ENCODE data around the gene FAAP24. TPM values are rescaled to one million over a fixed set of nuclear protein-coding genes. Genes with fewer than 3 reads are reported as not detected.
"Not testable (repeated sequence)": the region's sequence is repeated elsewhere in the genome, so short reads cannot be mapped to it uniquely, and the experiment has no call there.

FAAP24 gene
- total RNA-seq, result 1 to 10 TPM; 7.3 to 8.3 TPM

GRCh38 chr19:32971715-32972540 is at the start of gene FAAP24, which contains the start of gene CEP89:
Gene FAAP24, plus strand, starts transcription at chr19:32972242. Its CDS starts 955 bp downstream, at chr19:32973197.
Gene CEP89, minus strand, starts transcription at chr19:32971958. Its CDS starts 84 bp downstream, at chr19:32971874.
- peak within 1 kb of the TSS; percentile 89 for H3K27ac Mint-ChIP-seq
- peak; percentile 99 for DNase-seq
- H3K4me1 Mint-ChIP-seq, result peaks cover 37% of the 10 kb centered on the region
- peaks cover 11% of the 10 kb centered on the region for H3K36me3 Mint-ChIP-seq (ENCODE audit: low read depth)
- POLR2A ChIA-PET, result interaction anchor here (0.6 to 0.7 kb wide), 3 partner anchors 100 to 486 kb away, joined by 3 to 5 read pairs (median 3); no protein-coding TSS in a partner anchor
- no peaks in the 10 kb centered on the region for H3K9me3 Mint-ChIP-seq
- no peaks in the 10 kb centered on the region for H3K27me3 Mint-ChIP-seq
- CTCF ChIA-PET, result interaction anchor here (1.2 to 1.8 kb wide), 3 partner anchors 41 to 372 kb away, joined by 3 to 7 read pairs (median 3); no protein-coding TSS in a partner anchor
- peak within 1 kb of the TSS; percentile 100 for H3K4me3 Mint-ChIP-seq

- DNase-seq, result no peak
- Mint-ChIP-seq H3K4me3 (no peak overlapping the region), H3K9me3 (peaks cover 9% of the 10 kb centered on the region), H3K4me1 (no peaks in the 10 kb centered on the region), H3K36me3 (ENCODE audit: low read depth) (peaks cover 22% of the 10 kb centered on the region), H3K27ac (no peak overlapping the region), H3K27me3 (no peaks in the 10 kb centered on the region)
- ChIA-PET POLR2A (no interaction called here), CTCF (interaction anchor here (0.7 to 2.2 kb wide), 2 partner anchors 29 to 52 kb away, joined by 3 to 5 read pairs; no protein-coding TSS in a partner anchor)
Measured at GRCh38 chr19:32924200-32924599, 47.8 kb upstream of the FAAP24 start.

GRCh38 chr19:32928806-32929205 is 43.2 kb upstream of the FAAP24 start:
- DNase-seq, result no peak
- ChIA-PET CTCF (interaction anchor here (0.6 kb wide), 2 partner anchors 15 to 32 kb away, joined by 3 to 5 read pairs; no protein-coding TSS in a partner anchor), POLR2A (no interaction called here)
- peaks cover 9% of the 10 kb centered on the region for H3K9me3 Mint-ChIP-seq
- no peaks in the 10 kb centered on the region for H3K27me3 Mint-ChIP-seq
- H3K4me1 Mint-ChIP-seq, result no peaks in the 10 kb centered on the region
- H3K36me3 Mint-ChIP-seq (ENCODE audit: low read depth), result peaks cover 41% of the 10 kb centered on the region
- H3K4me3 Mint-ChIP-seq, result no peak overlapping the region
- no peak overlapping the region for H3K27ac Mint-ChIP-seq

- H3K4me3 Mint-ChIP-seq, result no peak overlapping the region
- no peaks in the 10 kb centered on the region for H3K27me3 Mint-ChIP-seq
- H3K4me1 Mint-ChIP-seq, result no peaks in the 10 kb centered on the region
- H3K9me3 Mint-ChIP-seq, result peaks cover 9% of the 10 kb centered on the region
- H3K27ac Mint-ChIP-seq, result no peak overlapping the region
- DNase-seq, result no peak
- ChIA-PET POLR2A (no interaction called here), CTCF (interaction anchor here (1.1 kb wide), 1 partner anchor 41 kb away, joined by 3 read pairs; the partner anchor contains the start of genes CEP89 and FAAP24)
- peaks cover 40% of the 10 kb centered on the region for H3K36me3 Mint-ChIP-seq (ENCODE audit: low read depth)
Measured at GRCh38 chr19:32930567-32930966, 41.5 kb upstream of the FAAP24 start.

GRCh38 chr19:32933571-32933970 is 38.5 kb upstream of the FAAP24 start:
- Mint-ChIP-seq H3K9me3 (peaks cover 5% of the 10 kb centered on the region), H3K27ac (no peak overlapping the region), H3K36me3 (ENCODE audit: low read depth) (peaks cover 31% of the 10 kb centered on the region), H3K4me1 (no peaks in the 10 kb centered on the region), H3K4me3 (no peak overlapping the region), H3K27me3 (no peaks in the 10 kb centered on the region)
- POLR2A ChIA-PET, result no interaction called here
- CTCF ChIA-PET, result no interaction called here
- no peak for DNase-seq

- ChIA-PET CTCF (no interaction called here), POLR2A (no interaction called here)
- DNase-seq, result no peak
- no peak overlapping the region for H3K27ac Mint-ChIP-seq
- peaks cover 17% of the 10 kb centered on the region for H3K36me3 Mint-ChIP-seq (ENCODE audit: low read depth)
- no peaks in the 10 kb centered on the region for H3K9me3 Mint-ChIP-seq
- H3K4me1 Mint-ChIP-seq, result no peaks in the 10 kb centered on the region
- H3K4me3 Mint-ChIP-seq, result no peak overlapping the region
- no peaks in the 10 kb centered on the region for H3K27me3 Mint-ChIP-seq
Measured at GRCh38 chr19:32935629-32936028, 36.4 kb upstream of the FAAP24 start.

GRCh38 chr19:32936065-32936464 is 36.0 kb upstream of the FAAP24 start:
- ChIA-PET POLR2A (no interaction called here), CTCF (no interaction called here)
- DNase-seq, result no peak
- H3K27ac Mint-ChIP-seq, result no peak overlapping the region
- no peak overlapping the region for H3K4me3 Mint-ChIP-seq
- H3K36me3 Mint-ChIP-seq (ENCODE audit: low read depth), result peaks cover 15% of the 10 kb centered on the region
- H3K9me3 Mint-ChIP-seq, result no peaks in the 10 kb centered on the region
- no peaks in the 10 kb centered on the region for H3K4me1 Mint-ChIP-seq
- no peaks in the 10 kb centered on the region for H3K27me3 Mint-ChIP-seq

- peaks cover 14% of the 10 kb centered on the region for H3K36me3 Mint-ChIP-seq (ENCODE audit: low read depth)
- not testable (repeated sequence) for DNase-seq, H3K27me3 Mint-ChIP-seq, H3K27ac Mint-ChIP-seq, H3K4me1 Mint-ChIP-seq, H3K9me3 Mint-ChIP-seq, H3K4me3 Mint-ChIP-seq
- ChIA-PET CTCF (interaction anchor here (1.1 kb wide), 1 partner anchor 9 kb away, joined by 3 read pairs; no protein-coding TSS in a partner anchor), POLR2A (interaction anchor here (0.5 kb wide), 1 partner anchor 46 kb away, joined by 9 read pairs; no protein-coding TSS in a partner anchor)
Measured at GRCh38 chr19:32941273-32941672, 30.8 kb upstream of the FAAP24 start.

- POLR2A ChIA-PET, result no interaction called here
- no peak overlapping the region for H3K27ac Mint-ChIP-seq
- CTCF ChIA-PET, result no interaction called here
- no peaks in the 10 kb centered on the region for H3K27me3 Mint-ChIP-seq
- H3K4me1 Mint-ChIP-seq, result no peaks in the 10 kb centered on the region
- no peak for DNase-seq
- H3K9me3 Mint-ChIP-seq, result no peaks in the 10 kb centered on the region
- peaks cover 23% of the 10 kb centered on the region for H3K36me3 Mint-ChIP-seq (ENCODE audit: low read depth)
- H3K4me3 Mint-ChIP-seq, result no peak overlapping the region
Measured at GRCh38 chr19:32945260-32945659, 26.8 kb upstream of the FAAP24 start.

GRCh38 chr19:32966750-32967149 is 5.3 kb upstream of the FAAP24 start:
- no peak for DNase-seq
- Mint-ChIP-seq H3K4me3 (no peak overlapping the region), H3K36me3 (ENCODE audit: low read depth) (peaks cover 13% of the 10 kb centered on the region), H3K4me1 (peaks cover 15% of the 10 kb centered on the region), H3K9me3 (no peaks in the 10 kb centered on the region), H3K27me3 (no peaks in the 10 kb centered on the region), H3K27ac (no peak overlapping the region)
- ChIA-PET CTCF (interaction anchor here (0.5 to 1.1 kb wide), 2 partner anchors 13 to 57 kb away, joined by 3 read pairs; no protein-coding TSS in a partner anchor), POLR2A (no interaction called here)

- CTCF ChIA-PET, result no interaction called here
- H3K27ac Mint-ChIP-seq, result no peak overlapping the region
- H3K4me3 Mint-ChIP-seq, result peak overlapping the region; percentile 40
- DNase-seq, result no peak
- POLR2A ChIA-PET, result no interaction called here
- peaks cover 4% of the 10 kb centered on the region for H3K36me3 Mint-ChIP-seq (ENCODE audit: low read depth)
- H3K9me3 Mint-ChIP-seq, result no peaks in the 10 kb centered on the region
- H3K27me3 Mint-ChIP-seq, result no peaks in the 10 kb centered on the region
- peaks cover 29% of the 10 kb centered on the region for H3K4me1 Mint-ChIP-seq
Measured at GRCh38 chr19:32969549-32969948, 2.5 kb upstream of the FAAP24 start.

GRCh38 chr19:32971012-32971595 is 938 bp upstream of the FAAP24 start:
- Mint-ChIP-seq H3K27ac (peak overlapping the region; percentile 89), H3K4me3 (peak overlapping the region; percentile 100), H3K36me3 (ENCODE audit: low read depth) (peaks cover 6% of the 10 kb centered on the region), H3K4me1 (peaks cover 33% of the 10 kb centered on the region), H3K27me3 (no peaks in the 10 kb centered on the region), H3K9me3 (no peaks in the 10 kb centered on the region)
- no peak for DNase-seq
- ChIA-PET POLR2A (no interaction called here), CTCF (interaction anchor here (1.2 to 1.8 kb wide), 2 partner anchors 40 to 148 kb away, joined by 3 to 7 read pairs; no protein-coding TSS in a partner anchor)

- Mint-ChIP-seq H3K4me1 (peaks cover 25% of the 10 kb centered on the region), H3K36me3 (ENCODE audit: low read depth) (peaks cover 11% of the 10 kb centered on the region), H3K4me3 (no peak overlapping the region), H3K27ac (no peak overlapping the region), H3K9me3 (no peaks in the 10 kb centered on the region), H3K27me3 (no peaks in the 10 kb centered on the region)
- peak; percentile 85 for DNase-seq
- ChIA-PET POLR2A (no interaction called here), CTCF (interaction anchor here (0.7 to 1.6 kb wide), 4 partner anchors 52 to 199 kb away, joined by 3 to 5 read pairs (median 4); partner anchors contain the start of gene GPATCH1)
Measured at GRCh38 chr19:32976223-32976805, 4.3 kb downstream of the FAAP24 start.
